ENCODE results near the gene MAGI3.

MAGI3 gene

GRCh38 chr1:113389953-113390834 is at the start of gene MAGI3:
Gene MAGI3 (plus strand): TSS chr1:113390515. CDS start chr1:113391034, 519 bp downstream.
- DNase-seq (ENCODE audit: low read depth), result peak; percentile 79

- no peak for DNase-seq (ENCODE audit: low read depth)
Observed at GRCh38 chr1:113353580-113353979, 36.7 kb upstream of the MAGI3 start.

DNA sequence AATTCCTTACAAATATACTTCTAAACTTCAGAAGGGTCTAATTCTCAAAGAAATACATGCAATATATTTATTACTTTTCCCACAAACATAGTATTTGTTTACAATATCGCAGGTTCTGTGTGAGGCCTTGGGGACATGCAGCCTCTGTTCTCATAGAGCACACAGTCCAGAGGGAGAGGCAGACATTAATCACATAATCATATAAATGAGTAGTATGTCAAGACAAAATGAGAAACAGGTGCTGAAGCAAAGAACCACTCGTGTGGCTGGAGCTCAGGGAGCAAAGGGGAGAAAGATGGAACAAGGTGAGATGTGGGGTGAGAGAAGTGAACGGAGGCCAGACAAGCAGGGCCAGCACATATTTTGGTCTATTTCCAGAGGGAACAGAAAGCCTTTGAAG is 26.4 kb upstream of the MAGI3 start:
- no peak for DNase-seq (ENCODE audit: low read depth)

DNA sequence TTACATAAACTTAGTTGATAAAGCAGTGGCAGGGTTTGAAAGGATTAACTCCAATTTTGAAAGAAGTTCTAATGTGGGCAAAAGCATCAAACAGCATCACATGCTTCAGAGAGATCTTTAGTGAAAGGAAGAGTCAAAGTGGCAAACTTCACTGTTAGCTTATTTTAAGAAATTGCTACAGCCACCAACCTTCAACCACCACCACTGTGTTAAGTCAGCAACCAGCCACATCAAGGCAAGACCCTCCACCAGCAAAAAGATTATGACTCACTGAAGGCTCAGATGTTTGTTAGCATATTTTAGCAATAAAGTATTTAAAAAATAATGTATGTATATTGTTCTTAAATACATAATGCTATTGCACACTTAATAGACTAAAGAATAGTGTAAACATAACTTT is 21.3 kb upstream of the MAGI3 start:
- no peak for DNase-seq (ENCODE audit: low read depth)

GRCh38 chr1:113369699-113370098 is 20.6 kb upstream of the MAGI3 start:
- no peak for DNase-seq (ENCODE audit: low read depth)

GRCh38 chr1:113370868-113371267 is 19.4 kb upstream of the MAGI3 start:
- DNase-seq (ENCODE audit: low read depth), result no peak

GRCh38 chr1:113372546-113372945 is 17.8 kb upstream of the MAGI3 start:
- no peak for DNase-seq (ENCODE audit: low read depth)

- DNase-seq (ENCODE audit: low read depth), result no peak
Observed at GRCh38 chr1:113373644-113374043, 16.7 kb upstream of the MAGI3 start.

- no peak for DNase-seq (ENCODE audit: low read depth)
Observed at GRCh38 chr1:113375878-113376277, 14.4 kb upstream of the MAGI3 start.

DNA sequence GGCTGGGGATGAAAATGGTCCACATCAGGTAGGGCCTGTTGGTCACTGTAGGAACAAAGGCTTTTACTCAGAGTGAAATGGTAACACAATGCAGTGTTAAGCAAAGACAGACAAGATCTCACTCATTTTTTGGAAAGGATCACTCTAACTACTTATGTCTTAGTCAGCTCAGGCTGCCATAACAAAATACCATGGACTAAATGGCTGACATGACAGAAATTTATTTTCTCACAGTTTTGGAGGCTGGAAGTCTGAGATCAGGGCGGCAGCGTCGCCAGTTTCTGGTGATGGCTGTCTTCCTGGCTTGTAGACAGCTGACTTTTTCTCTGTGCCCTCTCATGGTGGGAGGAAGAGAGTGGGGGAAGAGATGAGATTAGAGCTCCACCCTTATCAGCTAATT is 10.2 kb upstream of the MAGI3 start:
- DNase-seq (ENCODE audit: low read depth), result no peak

- no peak for DNase-seq (ENCODE audit: low read depth)
Observed at GRCh38 chr1:113388017-113388620, 2.2 kb upstream of the MAGI3 start.

DNA sequence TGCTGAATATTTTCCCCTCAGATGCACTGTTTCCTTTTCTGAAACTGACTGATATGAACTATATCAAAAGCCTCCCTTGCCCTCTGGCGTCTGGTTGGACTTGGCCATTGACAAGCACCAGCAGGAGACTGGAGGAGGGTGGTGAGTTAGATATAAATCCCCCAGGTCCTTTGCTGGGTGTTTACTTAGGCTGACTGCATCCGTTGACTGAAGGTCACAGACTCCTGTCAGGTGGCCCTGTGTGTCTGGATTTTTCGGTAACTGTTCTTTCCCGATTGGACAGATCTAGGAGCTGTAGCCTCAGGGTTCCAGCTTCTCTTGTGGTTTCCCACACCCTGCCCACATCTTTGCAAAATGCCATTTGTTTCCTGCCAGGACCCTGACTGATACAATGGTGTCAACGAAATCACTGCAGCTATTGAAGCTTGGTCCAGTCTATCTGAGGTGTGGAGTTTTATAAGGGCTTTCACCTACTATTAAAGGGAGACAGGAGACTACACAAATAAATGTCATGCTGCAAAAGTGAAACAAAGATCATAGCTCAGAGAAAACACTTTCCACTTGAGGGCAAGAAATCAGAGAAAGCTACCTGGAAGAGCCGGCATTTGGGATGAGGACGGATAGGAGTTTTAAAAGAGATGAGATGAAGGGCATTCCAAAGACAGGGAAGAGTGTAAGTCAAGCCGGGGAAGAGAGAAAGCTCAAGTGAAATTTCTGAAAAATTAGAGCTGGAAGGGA is 1.5 kb upstream of the MAGI3 start:
- DNase-seq (ENCODE audit: low read depth), result no peak

GRCh38 chr1:113389359-113389952 is 859 bp upstream of the MAGI3 start:
- DNase-seq (ENCODE audit: low read depth), result no peak

GRCh38 chr1:113390871-113391648 is 745 bp downstream of the MAGI3 start:
- DNase-seq (ENCODE audit: low read depth), result no peak

DNA sequence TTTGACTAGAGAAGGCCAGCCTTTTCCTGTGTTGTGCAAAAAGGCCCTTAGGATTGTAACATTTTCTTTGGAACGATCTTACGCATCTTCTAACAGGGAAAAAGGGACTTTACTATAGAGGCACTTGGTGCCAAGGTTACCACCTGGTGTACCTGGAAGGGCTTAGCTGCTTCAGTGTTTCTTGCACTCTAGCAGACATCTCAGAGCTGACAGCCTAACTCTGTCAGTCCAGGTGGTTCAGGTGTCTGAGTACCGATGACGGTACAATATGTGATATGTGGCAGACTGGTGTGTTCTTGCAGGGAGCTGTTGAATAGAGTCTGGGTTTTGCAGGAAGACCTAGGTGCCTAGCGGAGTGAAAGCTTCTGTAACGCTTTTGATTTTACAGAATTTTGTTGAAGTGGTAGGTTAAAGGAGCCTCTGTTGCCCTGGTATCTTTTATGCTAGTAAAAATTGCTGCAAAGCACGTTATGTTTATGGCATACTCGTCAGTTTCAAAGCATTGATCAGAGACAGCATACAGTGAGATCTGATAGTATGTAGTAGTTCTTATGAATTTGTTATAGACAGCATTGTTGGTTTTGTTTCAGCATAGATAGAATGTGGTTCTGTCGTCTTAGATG is 1.4 kb downstream of the MAGI3 start:
- DNase-seq (ENCODE audit: low read depth), result no peak

DNA sequence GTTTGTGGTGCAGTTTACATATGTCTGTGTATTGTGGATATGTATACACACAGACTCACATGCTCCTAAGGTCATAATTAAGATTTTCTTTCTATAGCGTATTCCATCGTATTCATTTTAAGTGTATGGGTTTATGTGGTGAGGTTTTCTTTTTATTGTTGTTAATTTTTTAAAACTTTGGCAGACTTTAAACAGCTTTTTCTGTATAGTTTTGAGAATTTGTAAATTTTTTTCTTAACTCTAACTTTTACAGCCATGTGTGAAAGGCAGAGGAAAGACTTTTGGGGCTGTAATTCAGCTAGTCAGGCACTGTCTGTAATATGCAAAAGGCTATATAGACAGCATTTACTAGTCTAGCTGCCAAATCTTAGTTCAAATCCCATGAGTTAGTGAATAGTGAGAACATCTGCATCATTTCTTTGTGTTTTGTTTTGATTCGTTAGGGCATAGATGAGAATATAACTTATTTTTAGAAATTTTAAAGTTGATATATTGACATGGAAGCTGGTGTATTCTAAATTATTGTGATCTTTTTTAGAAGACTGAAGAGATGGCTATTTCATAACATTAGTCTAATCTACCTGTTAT is 2.3 kb downstream of the MAGI3 start:
- no peak for DNase-seq (ENCODE audit: low read depth)

DNA sequence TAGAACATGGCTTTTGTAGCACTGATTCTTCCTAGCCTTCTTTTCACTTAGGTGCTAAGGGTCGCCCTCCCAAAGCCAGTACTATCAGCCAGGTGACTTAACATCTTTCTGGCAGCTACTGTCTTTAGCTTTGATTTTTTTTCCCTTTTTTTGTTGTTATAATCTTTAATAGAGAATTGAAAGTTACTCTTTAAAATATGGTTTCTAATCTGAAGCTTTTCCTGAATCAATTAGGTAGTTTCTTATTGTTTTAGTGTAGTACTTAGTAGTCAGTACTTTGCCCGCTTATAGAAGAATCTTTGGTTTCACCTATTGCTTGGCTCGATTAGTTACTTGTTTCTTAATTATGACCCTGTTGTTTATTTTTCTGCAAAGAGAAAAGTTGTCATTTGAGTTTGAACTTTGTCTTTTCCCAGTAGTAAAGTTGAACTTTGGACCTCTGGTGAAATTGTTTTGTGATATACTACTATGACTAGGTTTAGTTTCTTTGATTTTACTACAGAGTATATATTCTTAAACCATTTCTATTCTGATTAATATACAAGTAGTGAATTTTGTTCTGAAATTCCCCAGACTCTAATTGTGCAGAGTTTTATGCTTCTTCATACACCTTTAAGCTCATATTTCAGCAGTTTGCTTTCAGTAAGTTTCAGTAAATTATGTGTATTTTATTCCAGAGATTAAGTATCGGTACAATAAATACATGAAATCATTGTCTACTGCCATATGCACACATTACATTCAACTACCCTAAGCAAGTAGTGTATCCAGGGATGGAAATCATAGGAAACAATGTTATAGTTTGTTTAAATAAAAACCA is 3.9 kb downstream of the MAGI3 start:
- no peak for DNase-seq (ENCODE audit: low read depth)

DNA sequence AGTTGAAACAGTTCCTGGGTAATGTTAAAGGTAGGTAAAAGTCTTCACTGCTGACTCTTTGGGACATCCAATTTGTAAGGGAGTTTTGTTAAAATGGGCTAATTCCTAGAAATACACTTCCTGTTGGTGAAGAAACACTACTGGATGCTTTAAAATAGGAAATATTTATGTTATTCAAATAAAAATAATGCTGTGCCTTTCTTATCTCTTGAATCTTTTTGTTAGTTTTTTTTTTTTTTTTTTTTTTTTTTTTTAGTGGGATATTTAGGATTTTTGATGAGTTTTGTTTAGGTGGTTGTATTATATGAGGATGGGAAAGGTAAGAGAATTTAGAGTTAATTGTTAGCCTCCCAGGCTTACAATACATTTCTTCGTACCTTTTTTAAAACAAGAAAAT is 4.5 kb downstream of the MAGI3 start:
- DNase-seq (ENCODE audit: low read depth), result no peak

DNA sequence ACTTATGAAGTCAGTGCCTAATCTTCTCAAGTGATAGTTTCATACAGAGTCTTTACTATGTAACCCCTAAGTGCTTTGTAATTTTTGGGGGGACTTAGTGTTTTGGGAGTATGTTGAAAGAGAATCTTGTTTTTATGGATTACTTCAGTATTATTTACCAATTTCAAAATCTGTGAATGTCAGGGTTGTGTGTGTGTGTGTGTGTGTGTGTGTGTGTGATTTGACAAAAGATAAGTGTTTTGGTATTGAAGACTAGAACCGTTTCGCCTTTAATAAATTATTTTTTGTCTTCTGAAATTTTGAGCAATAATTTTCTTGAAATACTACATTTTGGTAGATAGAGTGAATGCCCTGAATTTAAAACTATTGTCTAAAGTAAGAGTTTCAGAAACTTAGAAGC is 5.8 kb downstream of the MAGI3 start:
- DNase-seq (ENCODE audit: low read depth), result no peak

DNA sequence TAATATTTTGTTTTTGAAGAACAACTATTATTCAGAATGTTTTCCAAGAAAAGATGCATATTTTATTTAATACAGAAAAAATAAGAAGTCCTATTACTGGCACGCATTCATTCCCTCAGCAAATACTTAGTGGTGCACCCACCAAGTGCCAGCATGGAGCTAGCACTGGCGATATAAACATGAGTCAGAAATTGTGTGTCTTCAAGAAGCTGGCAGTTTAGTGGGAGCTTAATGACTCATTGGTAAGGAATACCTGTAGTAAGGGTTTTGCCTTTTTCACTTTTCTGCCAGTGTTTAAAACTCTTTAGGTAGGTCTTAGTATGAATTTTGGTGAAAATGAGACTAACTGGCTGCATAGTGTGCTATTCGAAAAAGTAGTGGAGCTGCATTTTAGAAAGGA is 6.3 kb downstream of the MAGI3 start:
- no peak for DNase-seq (ENCODE audit: low read depth)
